Urinary bladder (tissue), 4 donors: ENCODE data around the gene C16orf54. TPM values are rescaled to one million over a fixed set of nuclear protein-coding genes. Genes with fewer than 3 reads are reported as not detected.
"Not testable (repeated sequence)": the region's sequence is repeated elsewhere in the genome, so short reads cannot be mapped to it uniquely, and the experiment has no call there.

Source experiments
- DNase-seq: peaks from one replicate; pipeline ENCODE4 v3.0.0-alpha.2; 2015; ENCODE audit errors: extremely low spot score
- H3K27ac ChIP-seq: one replicate; pipeline ENCODE4 v1.5.1; 2013; ENCODE audit warnings: low read depth, mild to moderate bottlenecking, moderate library complexity
- H3K36me3 ChIP-seq: one replicate; pipeline ENCODE4 v1.6.1; 2013; ENCODE audit warnings: mild to moderate bottlenecking, moderate library complexity; ENCODE audit not compliant: insufficient read depth
- H3K4me1 ChIP-seq: one replicate; pipeline ENCODE4 v1.6.1; 2013; ENCODE audit warnings: mild to moderate bottlenecking, moderate library complexity; ENCODE audit not compliant: insufficient read depth
- H3K4me3 ChIP-seq: one replicate; pipeline ENCODE4 v1.5.1; 2013; ENCODE audit warnings: low read depth, low read length
- WGBS: extraction: QIAGEN DNeasy Blood & Tissue Kit; methylation state at CpG from one replicate; pipeline ENCODE4 v1.1.7; 2013; 5-methylcytosine and 5-hydroxymethylcytosine counted together
- polyA plus RNA-seq: library from polyadenylated mRNA; stranded (reverse); fragments of 200-250 nt; gene quantifications from one replicate; pipeline ENCODE4 v1.2.3, GENCODE V29; 2013
- total RNA-seq: library from RNA; depleted of rRNA; stranded (reverse); fragments of >200 nt; gene quantifications from one replicate; pipeline ENCODE4 v1.2.3, GENCODE V29; 2014
- donor health status: healthy with polysubstance abuse.
- donor health status: healthy.

C16orf54 gene
- total and polyA plus RNA-seq, 2 donors: 1.9 to 2.5 TPM

DNA sequence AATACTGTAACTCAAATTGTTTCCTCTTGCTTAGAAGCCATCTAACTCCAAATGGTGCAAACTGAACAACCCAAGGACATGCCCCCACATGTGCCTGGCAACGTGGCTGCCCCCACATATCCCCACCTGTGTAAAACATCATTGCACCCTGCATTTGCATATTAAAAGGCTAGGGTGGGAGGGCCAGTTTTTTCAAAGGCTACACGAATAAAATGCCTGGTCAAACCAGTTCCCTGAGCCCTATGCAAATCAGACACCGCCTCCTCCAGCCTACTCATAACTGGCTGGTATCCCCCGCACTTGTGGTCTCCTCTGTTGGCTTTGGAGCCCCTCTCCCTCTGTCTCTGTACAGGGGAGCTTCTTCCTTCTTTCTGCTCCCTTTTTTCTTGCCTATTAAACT lies 26.7 kb downstream of the C16orf54 start:
- H3K27ac ChIP-seq: no peak overlapping the region
- H3K4me1 ChIP-seq: no peaks in the 10 kb centered on the region
- no peak for DNase-seq
- no peak overlapping the region for H3K4me3 ChIP-seq
- 42% methylated on average over 4 of the region's 4 CpGs for WGBS
- no peaks in the 10 kb centered on the region for H3K36me3 ChIP-seq

DNA sequence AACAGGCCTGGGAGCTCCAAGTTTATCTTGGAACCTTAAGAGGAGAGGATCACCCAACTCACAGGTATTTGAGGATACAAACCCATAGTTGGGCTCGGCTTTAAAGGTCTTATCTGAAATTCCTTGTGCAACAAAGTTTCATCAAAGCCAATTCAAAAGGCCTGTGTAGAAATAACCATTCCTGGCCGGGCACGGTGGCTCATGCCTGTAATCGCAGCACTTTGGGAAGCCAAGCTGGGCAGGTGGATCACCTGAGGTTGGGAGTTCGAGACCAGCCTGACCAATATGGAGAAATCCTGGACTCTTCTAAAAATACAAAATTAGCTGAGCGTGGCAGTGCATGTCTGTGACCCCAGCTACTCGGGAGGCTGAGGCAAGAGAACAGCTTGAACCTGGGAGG lies 28.7 kb downstream of the C16orf54 start:
- Histone ChIP-seq H3K4me1 (no peaks in the 10 kb centered on the region), H3K4me3 (no peak overlapping the region), H3K27ac (no peak overlapping the region), H3K36me3 (no peaks in the 10 kb centered on the region)
- DNase-seq: no peak
- WGBS: 80% methylated on average over 7 of the region's 7 CpGs

DNA sequence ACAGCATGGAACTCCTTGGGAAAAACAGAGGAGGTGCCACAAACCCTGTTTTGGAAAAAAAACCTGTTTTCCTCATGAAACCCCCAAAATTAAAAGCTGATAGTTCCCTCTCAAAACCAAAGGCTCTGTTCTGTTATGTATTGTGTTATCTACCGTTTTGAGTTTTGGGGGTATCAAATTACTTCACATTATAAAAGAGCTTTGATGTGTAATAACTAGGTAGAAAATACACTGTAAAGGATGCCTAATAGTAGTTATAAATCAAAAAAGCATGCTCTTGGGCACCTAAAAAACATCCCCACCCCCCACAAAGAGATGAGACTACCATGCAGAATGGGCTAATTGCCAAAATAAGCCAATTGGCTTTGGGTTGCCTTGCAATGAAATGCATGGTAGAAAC lies 30.8 kb downstream of the C16orf54 start:
- WGBS: 21% methylated on average over 1 of the region's 1 CpG
- Histone ChIP-seq H3K27ac (no peak overlapping the region), H3K36me3 (no peaks in the 10 kb centered on the region), H3K4me3 (no peak overlapping the region), H3K4me1 (no peaks in the 10 kb centered on the region)
- DNase-seq: no peak

DNA sequence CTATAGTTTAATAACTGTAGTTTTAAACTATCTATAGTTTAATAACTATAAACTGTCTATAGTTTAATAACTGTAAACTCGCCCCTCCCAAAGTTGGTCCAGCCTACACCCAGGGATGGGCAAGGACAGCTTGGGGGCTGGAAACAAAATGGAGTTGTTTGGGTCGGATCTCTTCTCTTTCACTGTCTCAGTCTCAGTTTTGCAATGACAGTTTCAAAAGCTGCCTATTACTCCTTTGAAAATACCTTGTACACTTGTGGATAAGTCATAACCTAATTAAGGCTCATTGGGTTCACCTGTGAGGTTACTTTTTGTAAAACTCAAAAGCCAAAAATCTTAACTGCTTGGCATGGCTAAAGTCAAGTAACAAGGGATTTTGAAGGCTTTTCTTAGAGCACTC lies 31.4 kb downstream of the C16orf54 start:
- DNase-seq: no peak
- WGBS: 80% methylated on average over 2 of the region's 2 CpGs

DNA sequence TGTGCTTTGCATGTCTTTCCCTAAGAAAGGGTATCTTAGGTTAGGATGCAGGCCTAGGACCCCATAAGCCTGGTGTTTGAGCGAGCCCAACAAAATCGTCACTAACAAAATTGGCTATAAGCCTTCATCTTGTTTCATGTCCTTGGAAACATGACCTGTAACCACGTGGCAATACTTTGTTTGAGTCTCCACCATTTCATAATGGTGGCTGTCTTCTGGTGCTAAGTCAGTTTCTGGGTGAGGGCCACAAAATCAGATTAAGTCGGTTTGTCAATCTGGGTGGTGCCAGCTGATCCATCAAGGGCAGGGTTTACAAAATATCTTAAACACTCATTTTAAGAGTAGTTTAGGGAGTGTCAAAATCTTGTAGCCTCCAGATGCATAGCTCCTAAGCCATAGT lies 33.0 kb downstream of the C16orf54 start:
- 72% methylated on average over 4 of the region's 4 CpGs for WGBS
- DNase-seq: no peak
- Histone ChIP-seq H3K27ac (no peak overlapping the region), H3K4me1 (no peaks in the 10 kb centered on the region), H3K4me3 (no peak overlapping the region), H3K36me3 (no peaks in the 10 kb centered on the region)

More for the DNA sequence above, 31.4 kb downstream of the C16orf54 start:
- Histone ChIP-seq H3K36me3 (no peaks in the 10 kb centered on the region), H3K27ac (no peak overlapping the region), H3K4me3 (no peak overlapping the region), H3K4me1 (no peaks in the 10 kb centered on the region)

DNA sequence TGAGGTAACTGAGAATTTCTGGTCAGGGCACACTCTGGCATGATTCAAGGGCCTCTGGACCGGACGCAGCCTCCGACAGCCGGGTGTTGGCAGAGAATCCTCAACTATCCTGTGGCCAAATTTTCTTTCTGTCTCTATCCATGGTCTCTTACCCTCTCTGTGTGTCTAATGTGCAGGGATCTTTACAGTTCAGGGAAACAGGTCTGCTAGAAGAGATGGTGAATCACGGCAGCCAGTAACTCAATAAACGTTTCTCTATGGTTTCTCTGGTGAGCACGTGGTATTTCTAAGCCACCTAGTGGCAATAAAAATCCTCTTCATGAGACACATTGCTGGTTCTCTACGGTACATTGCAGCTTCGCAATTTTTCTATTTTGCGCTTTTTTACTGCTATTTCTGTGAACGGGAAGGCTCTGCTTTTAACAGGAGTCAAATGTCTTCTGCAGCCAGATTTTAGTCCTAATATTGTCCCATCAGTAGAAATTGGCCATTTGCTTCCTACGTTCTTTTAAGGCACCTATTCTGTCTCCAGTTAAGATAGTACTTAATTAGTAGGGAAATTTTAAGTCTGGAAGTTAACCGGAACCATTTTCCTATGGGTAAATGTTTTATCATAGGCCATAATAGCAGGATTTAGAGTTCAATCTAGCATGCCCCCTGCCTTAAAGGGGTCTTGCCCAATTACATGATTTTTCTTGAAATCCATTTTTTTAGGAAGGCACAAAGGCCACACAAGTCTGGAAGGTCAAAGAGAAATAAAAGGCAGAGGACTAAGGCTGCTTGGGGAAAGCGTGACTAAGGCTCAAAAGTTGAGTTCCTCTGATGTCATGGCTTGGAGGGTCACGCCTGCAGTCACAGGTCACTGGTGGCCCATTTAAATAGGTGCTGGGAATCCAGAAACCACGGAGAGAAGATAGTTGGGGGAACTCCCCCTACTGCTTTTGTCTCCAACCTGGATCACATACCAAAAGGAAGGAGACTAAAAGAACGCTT lies 35.3 kb downstream of the C16orf54 start:
- no peak for DNase-seq
- no peaks in the 10 kb centered on the region for H3K4me1 ChIP-seq
- no peak overlapping the region for H3K4me3 ChIP-seq
- 43% methylated on average over 17 of the region's 17 CpGs for WGBS
- no peak overlapping the region for H3K27ac ChIP-seq
- no peaks in the 10 kb centered on the region for H3K36me3 ChIP-seq

DNA sequence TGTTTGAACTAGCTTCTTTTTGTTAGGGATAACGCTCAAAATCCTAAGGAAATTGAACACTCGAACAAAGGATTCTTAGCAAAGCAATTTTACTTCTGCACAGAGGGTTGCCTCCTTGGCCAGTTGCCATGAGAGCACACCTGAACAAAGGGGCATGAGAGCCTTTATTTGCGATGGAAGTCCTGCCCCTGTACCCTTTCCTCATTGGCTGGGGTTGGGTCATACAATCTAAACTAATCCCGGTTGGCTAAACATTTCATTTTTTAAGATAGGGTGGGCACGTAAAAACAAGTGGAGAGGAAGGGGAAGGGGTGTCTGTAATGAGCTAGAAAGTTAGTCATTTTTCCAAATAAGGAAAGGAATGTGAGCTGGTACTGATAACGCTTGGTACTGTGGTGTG lies 36.1 kb downstream of the C16orf54 start:
- not testable (repeated sequence) for DNase-seq, H3K4me1 ChIP-seq, H3K36me3 ChIP-seq, H3K27ac ChIP-seq, H3K4me3 ChIP-seq
- 51% methylated on average over 6 of the region's 6 CpGs for WGBS

DNA sequence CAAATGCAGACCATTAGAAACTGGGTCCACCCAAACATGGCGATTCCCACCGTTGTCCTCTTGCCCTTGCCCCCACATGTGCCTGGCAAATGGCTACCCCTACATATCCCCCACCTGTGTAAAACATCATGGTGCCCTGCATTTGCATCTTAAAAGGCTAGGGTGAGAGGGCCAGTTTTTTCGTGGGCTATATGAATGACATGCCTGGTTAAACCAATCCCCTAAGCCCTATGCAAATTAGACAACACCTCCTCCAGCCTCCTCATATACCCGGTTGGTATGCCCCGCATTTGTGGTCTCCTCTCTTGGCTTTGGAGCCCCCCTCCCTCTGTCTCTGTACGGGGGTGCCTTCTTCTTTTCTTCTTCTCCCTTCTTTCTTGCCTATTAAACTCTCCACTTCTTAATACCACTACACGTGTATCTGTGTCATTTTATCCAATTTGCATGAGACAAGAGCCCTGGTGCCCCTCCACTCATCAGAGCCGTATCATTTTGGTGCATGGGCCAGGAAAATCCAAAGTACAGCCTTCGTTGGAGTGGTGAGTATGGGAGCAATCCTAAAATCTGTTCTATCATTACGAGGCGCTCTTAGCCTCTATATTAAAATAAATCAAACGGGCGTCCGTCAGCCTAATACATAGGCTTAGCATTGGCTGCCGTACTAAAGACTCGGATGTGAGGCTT lies 36.7 kb downstream of the C16orf54 start:
- H3K4me1 ChIP-seq: no peaks in the 10 kb centered on the region
- H3K4me3 ChIP-seq: no peak overlapping the region
- WGBS: 58% methylated on average over 16 of the region's 16 CpGs
- DNase-seq: no peak
- no peaks in the 10 kb centered on the region for H3K36me3 ChIP-seq
- no peak overlapping the region for H3K27ac ChIP-seq

DNA sequence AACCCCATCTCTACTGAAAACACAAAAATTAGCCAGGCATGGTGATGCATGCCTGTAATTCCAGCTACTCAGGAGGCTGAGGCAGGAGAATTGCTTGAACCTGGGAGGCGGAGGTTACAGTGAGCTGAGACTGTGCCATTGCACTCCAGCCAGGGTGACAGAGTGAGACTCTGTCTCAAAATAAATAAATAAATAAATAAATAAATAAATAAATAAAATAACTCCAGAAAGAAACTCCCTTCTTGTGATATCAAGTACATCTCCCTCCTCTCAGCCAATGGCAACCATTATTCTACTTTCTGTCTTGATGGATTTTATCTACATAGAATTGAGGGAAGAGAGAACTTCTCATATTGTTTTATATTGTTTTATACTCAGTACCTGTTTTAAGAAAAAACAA lies 38.6 kb downstream of the C16orf54 start:
- whole genome bisulfite sequencing: 100% methylated on average over 1 of the region's 1 CpG

DNA sequence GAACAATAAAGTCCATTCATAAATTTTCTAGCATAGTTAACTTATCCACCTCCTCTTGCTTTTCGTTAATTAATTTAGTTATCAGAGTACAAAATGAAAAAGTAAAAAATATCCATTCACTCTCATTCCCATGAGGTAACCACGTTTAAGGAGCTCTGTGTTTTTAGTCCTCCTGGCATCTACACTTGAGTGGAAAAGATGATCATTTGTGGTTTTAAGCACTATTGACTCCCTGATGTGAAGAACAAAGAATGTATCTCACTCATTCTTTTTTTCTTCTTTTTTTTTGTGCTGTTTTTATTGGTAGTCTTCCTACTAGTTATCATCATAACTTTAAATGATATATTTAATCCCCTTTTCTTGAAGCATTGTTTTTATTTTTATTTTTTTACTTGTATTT lies 40.8 kb downstream of the C16orf54 start:
- no peak for DNase-seq
- H3K4me1 ChIP-seq: no peaks in the 10 kb centered on the region
- H3K27ac ChIP-seq: no peak overlapping the region
- no peaks in the 10 kb centered on the region for H3K36me3 ChIP-seq
- H3K4me3 ChIP-seq: no peak overlapping the region
- 79% methylated on average over 2 of the region's 2 CpGs for WGBS

More for the DNA sequence above, 38.6 kb downstream of the C16orf54 start:
- not testable (repeated sequence) for H3K4me3 ChIP-seq, H3K36me3 ChIP-seq, H3K4me1 ChIP-seq, H3K27ac ChIP-seq, DNase-seq

DNA sequence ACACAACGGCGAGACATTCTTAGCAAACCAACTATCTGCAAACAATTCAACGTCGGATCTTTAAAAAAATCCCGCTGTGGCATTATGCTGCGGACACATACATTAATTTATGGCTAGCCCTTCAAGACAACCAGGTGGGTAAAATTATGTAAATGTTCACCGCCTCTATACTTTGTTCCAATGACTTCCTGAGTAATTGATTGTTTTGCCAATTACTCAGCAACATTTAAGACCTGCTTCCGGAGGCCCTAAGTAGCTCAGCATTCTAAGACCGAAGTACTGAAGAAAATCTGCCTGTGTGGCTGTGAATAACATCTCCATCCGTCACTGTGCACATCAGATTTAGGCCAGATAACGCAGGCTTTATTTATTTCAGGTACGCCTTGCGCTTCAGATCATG lies 43.5 kb downstream of the C16orf54 start:
- no peaks in the 10 kb centered on the region for H3K4me1 ChIP-seq
- 68% methylated on average over 13 of the region's 13 CpGs for WGBS
- no peak overlapping the region for H3K27ac ChIP-seq
- DNase-seq: no peak
- no peak overlapping the region for H3K4me3 ChIP-seq
- no peaks in the 10 kb centered on the region for H3K36me3 ChIP-seq

DNA sequence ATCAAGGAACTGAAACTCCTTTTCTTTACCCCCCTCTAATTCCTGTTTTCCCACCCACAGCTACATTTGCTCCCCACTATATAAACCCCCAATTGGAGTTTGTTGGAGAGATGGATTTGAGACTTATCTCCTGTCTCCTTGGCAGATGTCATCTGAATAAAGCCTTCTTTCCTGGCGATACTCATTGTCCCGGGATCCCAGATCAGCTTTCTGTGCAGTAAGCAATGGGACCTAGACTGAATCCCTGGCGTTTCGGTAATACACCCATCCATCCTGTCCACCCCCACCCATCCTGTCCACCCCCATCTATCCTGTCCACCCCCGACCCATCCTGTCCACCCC lies 44.6 kb downstream of the C16orf54 start:
- no peak for DNase-seq
- 76% methylated on average over 5 of the region's 5 CpGs for WGBS
- H3K4me3 ChIP-seq: no peak overlapping the region
- no peak overlapping the region for H3K27ac ChIP-seq
- no peaks in the 10 kb centered on the region for H3K36me3 ChIP-seq
- H3K4me1 ChIP-seq: no peaks in the 10 kb centered on the region

DNA sequence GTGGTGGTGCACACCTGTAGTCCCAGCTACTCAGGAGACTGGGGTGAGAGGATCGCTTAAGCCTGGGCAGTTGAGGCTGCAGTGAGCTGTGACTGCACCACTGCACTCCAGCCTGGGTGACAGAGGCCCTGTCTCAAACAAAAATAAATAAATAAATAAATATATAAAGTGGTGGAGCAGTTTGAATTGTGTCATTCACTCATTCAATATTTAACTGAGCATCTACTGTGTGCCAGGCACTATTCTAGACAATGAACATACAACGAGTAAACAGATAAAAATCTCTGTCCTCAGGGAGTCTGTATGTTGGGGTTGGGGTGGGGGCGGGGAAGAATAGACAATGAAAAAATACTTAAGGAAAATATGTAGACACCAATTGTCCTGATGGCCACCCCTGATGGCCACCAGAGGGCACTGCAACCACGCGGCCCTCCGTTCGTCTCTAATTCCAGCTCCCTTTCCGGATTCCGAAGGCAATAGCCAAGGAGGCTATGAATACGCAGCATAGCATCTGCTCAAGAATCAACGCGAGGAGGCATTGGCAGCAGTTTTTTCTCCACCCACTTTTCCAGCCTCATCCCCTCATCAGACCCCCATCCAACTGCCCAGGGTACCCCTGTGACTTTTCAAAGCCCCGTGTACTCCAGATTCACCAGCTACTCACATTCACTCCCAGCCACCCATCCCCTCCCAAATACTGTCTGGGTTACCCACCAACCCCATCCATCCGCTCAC lies 45.4 kb downstream of the C16orf54 start:
- Histone ChIP-seq H3K36me3 (no peaks in the 10 kb centered on the region), H3K27ac (no peak overlapping the region), H3K4me3 (no peak overlapping the region), H3K4me1 (no peaks in the 10 kb centered on the region)
- DNase-seq: no peak
- WGBS: 13% methylated on average over 14 of the region's 14 CpGs
